ENCODE data around the gene NTRK3.

GRCh38 chr15:87924433-87924832 is 332.1 kb downstream of the NTRK3 start:
- TF ChIP-seq POLR2AphosphoS5 (IDR thresholded peaks at IDR 0.05) (no peak), SMC3 (conservative IDR thresholded peaks at IDR 0.05; ENCODE audit: poor library complexity) (no peak), EP300 (conservative IDR thresholded peaks at IDR 0.05; ENCODE audit: poor library complexity, severe bottlenecking) (no peak), CTCF (IDR thresholded peaks at IDR 0.05; ENCODE audit: poor library complexity, severe bottlenecking) (no peak), EZH2 (IDR thresholded peaks at IDR 0.05; ENCODE audit: borderline replicate concordance, insufficient read depth, low read length, poor library complexity, severe bottlenecking) (no peak), REST (IDR thresholded peaks at IDR 0.05; ENCODE audit: borderline replicate concordance) (no peak), TAF1 (IDR thresholded peaks at IDR 0.05; ENCODE audit: low read depth) (no peak), RAD21 (conservative IDR thresholded peaks at IDR 0.05) (no peak)

Data from neural cell (in vitro differentiated cells).